Neuron (in vitro differentiated cells): ENCODE results near the gene CHGA.

Experiments
- H2AFZ ChIP-seq: one replicate; pipeline ENCODE4 v1.6.1; 2013; ENCODE audit warnings: low read depth, mild to moderate bottlenecking, inconsistent platforms, low read length, moderate library complexity
- H3K27me3 ChIP-seq: one replicate; pipeline ENCODE4 v1.6.1; 2013; ENCODE audit warnings: low read length; ENCODE audit not compliant: insufficient read depth
- H3K36me3 ChIP-seq: one replicate; pipeline ENCODE4 v1.6.1; 2013; ENCODE audit warnings: low read length; ENCODE audit not compliant: insufficient read depth
- H3K4me1 ChIP-seq: one replicate; pipeline ENCODE4 v1.6.1; 2013; ENCODE audit warnings: low read length; ENCODE audit not compliant: insufficient read depth
- H3K4me3 ChIP-seq: 2 replicates; pipeline ENCODE4 v1.5.1; 2013; ENCODE audit warnings: mild to moderate bottlenecking, low read length, moderate library complexity
- H3K9me3 ChIP-seq: one replicate; pipeline ENCODE4 v1.6.1; 2013; ENCODE audit warnings: low read length

CHGA gene

GRCh38 chr14:92945959-92946846 is 23.3 kb downstream of the CHGA start:
- H3K4me1 ChIP-seq = no peaks in the 10 kb centered on the region
- no peak overlapping the region for H2AFZ ChIP-seq
- no peaks in the 10 kb centered on the region for H3K9me3 ChIP-seq
- peaks cover 5% of the 10 kb centered on the region for H3K36me3 ChIP-seq
- H3K4me3 ChIP-seq = no peak overlapping the region
- H3K27me3 ChIP-seq = no peaks in the 10 kb centered on the region

- H3K9me3 ChIP-seq = no peaks in the 10 kb centered on the region
- no peaks in the 10 kb centered on the region for H3K4me1 ChIP-seq
- H3K4me3 ChIP-seq = no peak overlapping the region
- peaks cover 5% of the 10 kb centered on the region for H3K36me3 ChIP-seq
- no peaks in the 10 kb centered on the region for H3K27me3 ChIP-seq
- H2AFZ ChIP-seq = no peak overlapping the region
Observed at GRCh38 chr14:92946847-92947545, 24.0 kb downstream of the CHGA start.

- Histone ChIP-seq H3K4me1 (no peaks in the 10 kb centered on the region), H2AFZ (no peak overlapping the region)
Observed at GRCh38 chr14:92948647-92949046, 25.7 kb downstream of the CHGA start.

GRCh38 chr14:92949496-92950192 is 26.7 kb downstream of the CHGA start:
- Histone ChIP-seq H3K27me3 (no peaks in the 10 kb centered on the region), H3K9me3 (no peaks in the 10 kb centered on the region), H3K4me3 (no peak overlapping the region), H3K36me3 (peaks cover 3% of the 10 kb centered on the region), H3K4me1 (no peaks in the 10 kb centered on the region), H2AFZ (no peak overlapping the region)

More at GRCh38 chr14:92948647-92949046, 25.7 kb downstream of the CHGA start:
- peaks cover 3% of the 10 kb centered on the region for H3K36me3 ChIP-seq
- H3K4me3 ChIP-seq = no peak overlapping the region
- no peaks in the 10 kb centered on the region for H3K27me3 ChIP-seq
- no peaks in the 10 kb centered on the region for H3K9me3 ChIP-seq

GRCh38 chr14:92950193-92950540 is 27.2 kb downstream of the CHGA start:
- Histone ChIP-seq H3K4me1 (no peaks in the 10 kb centered on the region), H3K27me3 (no peaks in the 10 kb centered on the region), H3K9me3 (no peaks in the 10 kb centered on the region), H2AFZ (no peak overlapping the region), H3K36me3 (peaks cover 3% of the 10 kb centered on the region), H3K4me3 (no peak overlapping the region)

- Histone ChIP-seq H3K27me3 (no peaks in the 10 kb centered on the region), H3K9me3 (no peaks in the 10 kb centered on the region), H3K4me3 (no peak overlapping the region), H3K4me1 (no peaks in the 10 kb centered on the region), H2AFZ (no peak overlapping the region), H3K36me3 (peaks cover 3% of the 10 kb centered on the region)
Observed at GRCh38 chr14:92950773-92951172, 27.8 kb downstream of the CHGA start.

GRCh38 chr14:92951261-92951660 is 28.3 kb downstream of the CHGA start:
- Histone ChIP-seq H2AFZ (no peak overlapping the region), H3K4me3 (no peak overlapping the region), H3K36me3 (peaks cover under 1% of the 10 kb centered on the region), H3K27me3 (no peaks in the 10 kb centered on the region), H3K4me1 (no peaks in the 10 kb centered on the region), H3K9me3 (no peaks in the 10 kb centered on the region)

GRCh38 chr14:92951912-92952471 is 29.0 kb downstream of the CHGA start:
- Histone ChIP-seq H3K4me1 (no peaks in the 10 kb centered on the region), H2AFZ (no peak overlapping the region), H3K9me3 (no peaks in the 10 kb centered on the region), H3K4me3 (no peak overlapping the region), H3K27me3 (no peaks in the 10 kb centered on the region), H3K36me3 (no peaks in the 10 kb centered on the region)

- no peak overlapping the region for H2AFZ ChIP-seq
- no peaks in the 10 kb centered on the region for H3K4me1 ChIP-seq
- no peaks in the 10 kb centered on the region for H3K27me3 ChIP-seq
Observed at GRCh38 chr14:92952481-92953298, 29.7 kb downstream of the CHGA start.

GRCh38 chr14:92953526-92953925 is 30.6 kb downstream of the CHGA start:
- Histone ChIP-seq H3K36me3 (peaks cover 3% of the 10 kb centered on the region), H3K4me3 (no peak overlapping the region), H3K9me3 (no peaks in the 10 kb centered on the region), H3K4me1 (no peaks in the 10 kb centered on the region), H2AFZ (no peak overlapping the region), H3K27me3 (no peaks in the 10 kb centered on the region)

More at GRCh38 chr14:92952481-92953298, 29.7 kb downstream of the CHGA start:
- Histone ChIP-seq H3K4me3 (no peak overlapping the region), H3K36me3 (peaks cover 3% of the 10 kb centered on the region), H3K9me3 (no peaks in the 10 kb centered on the region)

- peaks cover 3% of the 10 kb centered on the region for H3K36me3 ChIP-seq
- no peak overlapping the region for H3K4me3 ChIP-seq
- H3K27me3 ChIP-seq = no peaks in the 10 kb centered on the region
- H2AFZ ChIP-seq = no peak overlapping the region
- H3K4me1 ChIP-seq = peaks cover 9% of the 10 kb centered on the region
- no peaks in the 10 kb centered on the region for H3K9me3 ChIP-seq
Observed at GRCh38 chr14:92954933-92955332, 32.0 kb downstream of the CHGA start.

GRCh38 chr14:92955381-92955780 is 32.4 kb downstream of the CHGA start:
- Histone ChIP-seq H3K4me3 (no peak overlapping the region), H3K4me1 (peaks cover 9% of the 10 kb centered on the region), H3K9me3 (no peaks in the 10 kb centered on the region), H3K36me3 (peaks cover 3% of the 10 kb centered on the region), H2AFZ (no peak overlapping the region), H3K27me3 (no peaks in the 10 kb centered on the region)
